AG04449 (cell line): Measurements from ENCODE around the gene C15orf61.

Experiments
- CTCF ChIA-PET: fragments of 350-600 bp; formaldehyde crosslinking; extraction: SDS; loops from one replicate; lab custom pipeline; 2021; ENCODE audit warnings: antibody characterized with exemption; lab: Yijun Ruan, JAX
- POLR2A ChIA-PET: fragments of 400-600, 350-600 bp; formaldehyde crosslinking; extraction: SDS; loops from one replicate; lab custom pipeline; 2020; ENCODE audit warnings: antibody characterized with exemption, inconsistent platforms; lab: Yijun Ruan, JAX
- DNase-seq: peaks from one replicate; pipeline ENCODE4 v3.0.0-alpha.2; 2010; ENCODE audit warnings: low read depth, low spot score
- H3K4me3 ChIP-seq: 2 replicates; pipeline ENCODE4 v1.5.1; 2011; ENCODE audit warnings: low read depth, mild to moderate bottlenecking, control low read depth, low read length
- TF ChIP-seq, protein P1 (sequence below): IDR thresholded peaks from one replicate; pipeline ENCODE4 v1.5.1; 2011; ENCODE audit warnings: mild to moderate bottlenecking, moderate library complexity, low read length, control low read depth, inconsistent platforms; ENCODE audit not compliant: insufficient read depth; ENCODE audit errors: missing control alignments

The C15orf61 gene

DNA sequence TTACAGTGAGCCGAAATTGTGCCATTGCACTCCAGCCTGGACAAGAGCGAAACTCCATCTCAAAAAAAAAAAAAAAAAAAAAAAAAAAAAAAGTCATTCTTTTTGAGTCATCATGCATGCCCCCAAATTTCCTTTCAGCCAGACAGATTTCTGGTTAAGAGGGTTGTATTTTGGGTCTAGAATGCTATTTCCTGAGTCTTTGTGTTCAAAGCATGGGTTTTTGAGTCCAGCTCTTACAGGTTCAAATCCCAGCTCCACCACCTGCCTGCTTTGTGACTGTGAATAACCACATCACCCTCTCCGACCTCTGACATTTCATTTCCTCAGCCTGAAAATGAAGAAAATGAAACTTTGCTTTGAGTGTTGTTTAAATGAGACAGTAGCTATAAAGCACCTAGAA is 9.3 kb upstream of the C15orf61 start:
- DNase-seq, result no peak
- CTCF ChIA-PET, result interaction anchor here (1.0 to 2.0 kb wide), 6 partner anchors 8 to 324 kb away, joined by 3 to 9 read pairs (median 4); no protein-coding TSS in a partner anchor
- TF ChIP-seq, protein P1, sequence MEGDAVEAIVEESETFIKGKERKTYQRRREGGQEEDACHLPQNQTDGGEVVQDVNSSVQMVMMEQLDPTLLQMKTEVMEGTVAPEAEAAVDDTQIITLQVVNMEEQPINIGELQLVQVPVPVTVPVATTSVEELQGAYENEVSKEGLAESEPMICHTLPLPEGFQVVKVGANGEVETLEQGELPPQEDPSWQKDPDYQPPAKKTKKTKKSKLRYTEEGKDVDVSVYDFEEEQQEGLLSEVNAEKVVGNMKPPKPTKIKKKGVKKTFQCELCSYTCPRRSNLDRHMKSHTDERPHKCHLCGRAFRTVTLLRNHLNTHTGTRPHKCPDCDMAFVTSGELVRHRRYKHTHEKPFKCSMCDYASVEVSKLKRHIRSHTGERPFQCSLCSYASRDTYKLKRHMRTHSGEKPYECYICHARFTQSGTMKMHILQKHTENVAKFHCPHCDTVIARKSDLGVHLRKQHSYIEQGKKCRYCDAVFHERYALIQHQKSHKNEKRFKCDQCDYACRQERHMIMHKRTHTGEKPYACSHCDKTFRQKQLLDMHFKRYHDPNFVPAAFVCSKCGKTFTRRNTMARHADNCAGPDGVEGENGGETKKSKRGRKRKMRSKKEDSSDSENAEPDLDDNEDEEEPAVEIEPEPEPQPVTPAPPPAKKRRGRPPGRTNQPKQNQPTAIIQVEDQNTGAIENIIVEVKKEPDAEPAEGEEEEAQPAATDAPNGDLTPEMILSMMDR, result no peak
- POLR2A ChIA-PET, result interaction anchor here (1.1 to 1.4 kb wide), 2 partner anchors 10 to 11 kb away, joined by 3 to 4 read pairs; no protein-coding TSS in a partner anchor
- no peak overlapping the region for H3K4me3 ChIP-seq

DNA sequence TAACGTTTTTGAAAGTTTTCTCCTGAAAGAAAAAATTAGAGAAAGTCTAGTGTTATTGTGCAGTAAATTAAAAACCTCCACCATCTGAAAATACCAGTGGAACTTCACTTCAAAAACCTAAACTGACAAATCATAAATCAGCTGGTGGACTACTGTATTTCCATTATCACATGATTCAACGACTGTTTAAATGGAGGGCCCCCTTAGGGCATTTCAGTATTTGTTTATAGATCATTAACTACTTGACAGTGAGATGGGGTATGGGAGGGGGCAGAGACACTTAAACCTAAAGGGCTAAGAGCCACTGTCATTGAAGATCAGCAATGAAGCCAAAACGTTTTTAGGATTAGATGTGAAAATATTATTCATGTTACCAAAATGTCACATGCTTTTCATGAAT is 8.8 kb upstream of the C15orf61 start:
- ChIA-PET POLR2A (no interaction called here), CTCF (interaction anchor here (1.0 to 2.0 kb wide), 5 partner anchors 9 to 324 kb away, joined by 3 to 6 read pairs (median 4); no protein-coding TSS in a partner anchor)
- DNase-seq, result no peak
- TF ChIP-seq, protein P1, result no peak
- H3K4me3 ChIP-seq, result no peak overlapping the region

DNA sequence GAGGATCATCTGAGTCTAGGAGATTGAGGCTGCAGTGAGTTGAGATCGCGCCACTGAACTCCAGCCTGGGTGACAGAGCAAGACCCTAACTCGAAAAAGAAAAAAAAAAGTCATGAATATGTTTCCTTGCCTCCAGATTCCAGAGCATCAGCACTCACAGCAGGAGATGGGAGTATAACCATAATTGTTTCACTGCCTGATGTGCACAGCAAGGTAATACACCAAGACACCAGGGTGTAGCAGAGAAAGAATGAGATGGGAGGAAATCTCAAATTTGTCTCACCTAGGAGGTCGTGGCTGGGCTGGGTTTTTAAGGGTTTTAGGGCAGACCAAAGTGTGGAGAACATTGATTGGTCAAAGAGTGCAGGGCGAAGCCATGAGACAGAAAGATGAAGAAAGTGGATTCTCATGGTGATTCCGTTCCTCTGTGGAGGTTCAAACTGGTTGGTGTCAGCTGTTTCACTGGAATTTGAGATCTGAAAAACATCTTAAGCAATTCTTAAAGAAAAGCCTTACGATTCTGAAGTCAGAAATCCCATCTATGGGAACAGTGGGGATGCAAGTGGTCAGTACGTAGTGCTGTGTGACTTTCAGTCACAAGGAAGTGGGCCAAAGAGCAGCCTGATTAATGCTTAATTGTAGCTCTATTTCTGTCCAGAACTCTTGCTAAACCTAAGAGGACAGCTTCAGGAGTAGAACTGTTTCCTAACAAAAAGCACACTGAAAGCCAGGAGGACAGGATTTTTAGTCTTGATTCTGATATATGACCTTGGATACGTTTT is 7.8 kb upstream of the C15orf61 start:
- ChIA-PET POLR2A (no interaction called here), CTCF (interaction anchor here (2.0 kb wide), 1 partner anchor 323 kb away, joined by 6 read pairs; no protein-coding TSS in a partner anchor)
- H3K4me3 ChIP-seq, result no peak overlapping the region
- TF ChIP-seq, protein P1, result no peak
- DNase-seq, result no peak

DNA sequence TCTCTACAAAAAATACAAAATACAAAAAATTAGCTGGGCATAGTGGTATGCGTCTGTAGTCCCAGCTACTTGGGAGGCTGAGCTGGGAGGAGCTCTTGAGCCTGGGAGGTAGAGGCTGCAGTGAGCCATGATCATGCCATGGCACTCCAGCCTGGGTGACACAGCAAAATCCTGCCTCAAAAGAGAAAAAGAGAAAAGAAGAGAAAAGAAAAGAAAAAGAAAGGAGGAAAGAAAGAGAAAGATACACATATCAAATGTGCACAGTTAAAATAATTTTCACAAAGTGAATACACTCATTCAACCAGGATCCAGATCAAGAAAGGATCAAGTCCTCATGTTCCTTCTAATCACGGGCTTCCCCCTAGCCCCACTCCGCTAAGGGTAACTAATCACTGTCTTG is 5.8 kb upstream of the C15orf61 start:
- no peak for DNase-seq
- H3K4me3 ChIP-seq, result no peak overlapping the region
- TF ChIP-seq, protein P1, result no peak
- CTCF ChIA-PET, result no interaction called here
- POLR2A ChIA-PET, result no interaction called here

DNA sequence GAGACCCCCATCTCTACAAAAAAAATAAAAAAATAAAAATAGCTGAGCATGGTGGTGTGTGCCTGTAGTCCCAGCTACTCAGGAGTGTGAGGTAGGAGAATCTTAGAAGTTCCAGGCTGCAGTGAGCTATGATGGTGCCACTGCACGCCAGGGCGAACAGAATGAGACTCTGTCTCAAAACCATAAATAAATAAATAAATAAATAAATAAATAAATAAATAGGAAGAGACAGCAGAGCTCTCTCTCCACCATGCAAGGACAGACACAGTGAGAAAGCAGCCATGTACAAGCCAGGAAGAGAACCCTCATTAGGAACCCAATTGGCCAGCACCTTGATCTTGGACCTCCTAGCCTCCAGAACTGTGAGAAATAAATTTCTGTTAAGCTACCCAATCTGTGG is 5.4 kb upstream of the C15orf61 start:
- no peak for DNase-seq
- H3K4me3 ChIP-seq, result no peak overlapping the region
- POLR2A ChIA-PET, result no interaction called here
- TF ChIP-seq, protein P1, result no peak
- CTCF ChIA-PET, result no interaction called here

DNA sequence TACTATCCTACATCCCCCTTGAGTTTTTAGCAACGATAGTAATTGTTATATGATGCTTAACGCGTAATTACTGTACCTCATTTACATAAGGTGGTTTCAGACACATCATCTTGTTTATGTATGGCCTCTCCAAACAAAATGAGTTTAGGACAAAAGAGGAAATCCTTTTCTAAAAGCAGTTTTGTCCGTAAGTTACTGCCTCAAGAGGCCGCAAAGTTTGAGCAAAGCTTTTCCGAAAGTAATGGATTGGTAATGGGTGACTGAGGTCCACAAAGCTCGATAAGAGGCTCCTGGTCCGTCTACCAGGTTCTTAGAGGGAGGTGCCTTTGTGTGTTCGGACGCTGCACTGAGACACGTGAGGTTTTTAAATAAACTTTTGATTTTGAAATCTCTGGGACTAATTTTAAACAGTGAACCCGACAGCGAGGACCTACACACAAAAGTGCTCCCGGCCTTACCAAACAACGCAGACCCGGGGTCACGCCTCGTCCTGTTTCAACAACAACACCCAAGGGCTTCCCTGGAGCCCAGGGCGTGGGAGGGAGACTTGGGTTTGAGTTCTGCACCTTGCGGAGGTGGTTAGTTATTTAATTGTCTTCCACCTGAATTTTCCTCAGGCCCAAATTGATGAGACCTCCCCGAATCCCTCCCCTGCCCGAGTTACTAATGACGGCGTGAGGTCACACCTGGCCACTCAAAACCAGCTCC is 456 bp upstream of the C15orf61 start:
- TF ChIP-seq, protein P1, result no peak
- no peak for DNase-seq
- ChIA-PET CTCF (interaction anchor here (0.6 to 1.0 kb wide), 2 partner anchors 13 to 311 kb away, joined by 3 read pairs; no protein-coding TSS in a partner anchor), POLR2A (no interaction called here)
- H3K4me3 ChIP-seq, result peak overlapping the region; percentile 87
